H9 (cell line): ENCODE results near the gene MTG1. TPM values are rescaled to one million over a fixed set of nuclear protein-coding genes. Genes with fewer than 3 reads are reported as not detected.

Source experiments
- DNase-seq: peaks from one replicate; pipeline ENCODE4 v3.0.0-alpha.2; 2017
- H2AFZ ChIP-seq: one replicate; pipeline ENCODE4 v1.6.1; 2013; ENCODE audit warnings: mild to moderate bottlenecking, low read length, control low read depth, moderate library complexity
- H2AK5ac ChIP-seq: 2 replicates; pipeline ENCODE4 v1.6.1; 2013; ENCODE audit warnings: low read length, control low read depth, mixed read lengths; ENCODE audit not compliant: insufficient read length
- H2BK120ac ChIP-seq: one replicate; pipeline ENCODE4 v1.6.1; 2013; ENCODE audit warnings: low read depth, mild to moderate bottlenecking, low read length, control low read depth, inconsistent platforms; ENCODE audit not compliant: poor library complexity, severe bottlenecking
- H2BK12ac ChIP-seq: 2 replicates; pipeline ENCODE4 v1.6.1; 2013; ENCODE audit warnings: low read length, control low read depth, mixed read lengths, low read depth; ENCODE audit not compliant: insufficient read length
- H2BK15ac ChIP-seq: 2 replicates; pipeline ENCODE4 v1.6.1; 2013; ENCODE audit warnings: low read depth, low read length, control low read depth
- H2BK20ac ChIP-seq: one replicate; pipeline ENCODE4 v1.6.1; 2013; ENCODE audit warnings: low read depth, mild to moderate bottlenecking, low read length, control low read depth, inconsistent platforms; ENCODE audit not compliant: poor library complexity, severe bottlenecking
- H2BK5ac ChIP-seq: 2 replicates; pipeline ENCODE4 v1.6.1; 2013; ENCODE audit warnings: low read length, control low read depth, mixed read lengths; ENCODE audit not compliant: insufficient read length
- H3K14ac ChIP-seq: 2 replicates; pipeline ENCODE4 v1.6.1; 2013; ENCODE audit warnings: low read length, control low read depth; ENCODE audit not compliant: insufficient read depth
- H3K18ac ChIP-seq: 2 replicates; pipeline ENCODE4 v1.6.1; 2013; ENCODE audit warnings: low read depth, mild to moderate bottlenecking, mixed read lengths, low read length, control low read depth; ENCODE audit not compliant: insufficient read length
- H3K23ac ChIP-seq: 2 replicates; pipeline ENCODE4 v1.6.1; 2013; ENCODE audit warnings: low read length, control low read depth, mixed read lengths, low read depth; ENCODE audit not compliant: insufficient read length
- H3K23me2 ChIP-seq: 2 replicates; pipeline ENCODE4 v1.6.1; 2013; ENCODE audit warnings: low read depth, mild to moderate bottlenecking, mixed read lengths, low read length, control low read depth; ENCODE audit not compliant: insufficient read length, poor library complexity, severe bottlenecking
- H3K27ac ChIP-seq: 2 replicates; pipeline ENCODE4 v1.5.1; 2013; ENCODE audit warnings: low read length, control low read depth, mixed read lengths, low read depth; ENCODE audit not compliant: insufficient read length
- H3K27me3 ChIP-seq: 2 replicates; pipeline ENCODE4 v1.6.1; 2013; ENCODE audit warnings: low read length, control low read depth, inconsistent platforms; ENCODE audit not compliant: insufficient read depth
- H3K4ac ChIP-seq: 2 replicates; pipeline ENCODE4 v1.6.1; 2013; ENCODE audit warnings: low read depth, mild to moderate bottlenecking, control low read depth, inconsistent platforms, low read length, moderate library complexity
- H3K4me1 ChIP-seq: 2 replicates; pipeline ENCODE4 v1.6.1; 2013; ENCODE audit warnings: low read length, control low read depth, inconsistent platforms; ENCODE audit not compliant: insufficient read depth
- H3K4me2 ChIP-seq: 2 replicates; pipeline ENCODE4 v1.6.1; 2013; ENCODE audit warnings: low read length, control low read depth, mixed read lengths; ENCODE audit not compliant: insufficient read length, insufficient read depth
- H3K56ac ChIP-seq: 2 replicates; pipeline ENCODE4 v1.6.1; 2013; ENCODE audit warnings: low read depth, mild to moderate bottlenecking, mixed read lengths, low read length, control low read depth; ENCODE audit not compliant: insufficient read length
- H3K79me1 ChIP-seq: 2 replicates; pipeline ENCODE4 v1.6.1; 2013; ENCODE audit warnings: low read depth, mild to moderate bottlenecking, moderate library complexity, low read length, control low read depth, inconsistent platforms; ENCODE audit not compliant: insufficient read depth, poor library complexity, severe bottlenecking
- H3K79me2 ChIP-seq: 2 replicates; pipeline ENCODE4 v1.6.1; 2013; ENCODE audit warnings: low read length, control low read depth, inconsistent platforms; ENCODE audit not compliant: insufficient read depth
- H3K9ac ChIP-seq: 2 replicates; pipeline ENCODE4 v1.6.1; 2013; ENCODE audit warnings: low read length, control low read depth, mixed read lengths; ENCODE audit not compliant: insufficient read length; ENCODE audit errors: extremely low read depth
- H3K9me3 ChIP-seq: one replicate; pipeline ENCODE4 v1.6.1; 2013; ENCODE audit warnings: low read depth, low read length, inconsistent platforms; ENCODE audit not compliant: control insufficient read depth
- H3T11ph ChIP-seq: one replicate; pipeline ENCODE4 v1.6.1; 2013; ENCODE audit warnings: mild to moderate bottlenecking, low read length, control low read depth, inconsistent platforms
- H4K20me1 ChIP-seq: one replicate; pipeline ENCODE4 v1.6.1; 2013; ENCODE audit not compliant: control insufficient read depth, insufficient read length, insufficient read depth
- H4K5ac ChIP-seq: 2 replicates; pipeline ENCODE4 v1.6.1; 2013; ENCODE audit warnings: low read depth, mild to moderate bottlenecking, mixed read lengths, low read length, control low read depth; ENCODE audit not compliant: insufficient read length
- H4K8ac ChIP-seq: replicated peaks from 2 replicates; pipeline ENCODE4 v1.6.1; 2013; ENCODE audit warnings: low read length, control low read depth, mixed read lengths, low read depth; ENCODE audit not compliant: insufficient read length
- H4K91ac ChIP-seq: 2 replicates; pipeline ENCODE4 v1.6.1; 2013; ENCODE audit warnings: low read depth, mild to moderate bottlenecking, moderate library complexity, mixed read lengths, low read length, control low read depth; ENCODE audit not compliant: insufficient read length
- H3K27ac Mint-ChIP-seq, 3 experiments: 2 replicates in 2 of 3; 3 replicates in 1 of 3; pipeline ENCODE4 v1.8.0; 2020 to 2021; ENCODE audit warnings: mixed read lengths in 3 of 3, mild to moderate bottlenecking in 1 of 3, moderate library complexity in 1 of 3
- H3K27me3 Mint-ChIP-seq: 2 replicates; pipeline ENCODE4 v1.8.0; 2021; ENCODE audit warnings: low read depth, mild to moderate bottlenecking, moderate library complexity, mixed read lengths
- H3K36me3 Mint-ChIP-seq, 3 experiments: 2 replicates in 2 of 3; 3 replicates in 1 of 3; pipeline ENCODE4 v1.8.0; 2020 to 2021; ENCODE audit warnings: low read depth in 3 of 3, mixed read lengths in 3 of 3; ENCODE audit not compliant: insufficient read depth in 1 of 3
- H3K4me1 Mint-ChIP-seq, 2 experiments: 2 replicates each; pipeline ENCODE4 v1.8.0; 2020; ENCODE audit warnings: mixed read lengths in 2 of 2
- H3K4me3 Mint-ChIP-seq, 2 experiments: 2 replicates in 1 of 2; 3 replicates in 1 of 2; pipeline ENCODE4 v1.8.0; 2020 to 2021; ENCODE audit warnings: mild to moderate bottlenecking in 2 of 2, mixed read lengths in 2 of 2, moderate library complexity in 1 of 2
- H3K9me3 Mint-ChIP-seq, 2 experiments: 2 replicates in 1 of 2; 3 replicates in 1 of 2; pipeline ENCODE4 v1.8.0; 2020; ENCODE audit warnings: mild to moderate bottlenecking in 2 of 2, mixed read lengths in 2 of 2, moderate library complexity in 1 of 2
- CTCF ChIP-seq: fragments of 200-600 bp; sonication (generic); conservative IDR thresholded peaks from 3 replicates; pipeline ENCODE4 v1.8.0; 2021; ENCODE audit warnings: antibody characterized with exemption, mild to moderate bottlenecking
- WGBS: extraction: QIAGEN DNeasy Blood & Tissue Kit; methylation state at CpG from one replicate; pipeline ENCODE4 v1.1.7; 2013; ENCODE audit warnings: missing lambda C conversion rate, low lambda C conversion rate, mixed read lengths; ENCODE audit not compliant: insufficient read length; ENCODE audit errors: extremely low coverage; 5-methylcytosine and 5-hydroxymethylcytosine counted together
- total RNA-seq: library from RNA; stranded (reverse); gene quantifications from 2 replicates; pipeline ENCODE4 v1.2.1, GENCODE V29; 2021

Gene MTG1
- total RNA-seq, 1 experiment from 2014 or later = 65.3 TPM

GRCh38 chr10:133347710-133348517 lies 46.0 kb upstream of the MTG1 start:
- Histone ChIP-seq H3K56ac (no peak overlapping the region), H2BK5ac (no peak overlapping the region), H3K79me1 (no peaks in the 10 kb centered on the region), H3K27me3 (no peaks in the 10 kb centered on the region; the same call in 1 of the 2 replicates), H4K91ac (no peak overlapping the region), H3K18ac (no peak overlapping the region), H3K23me2 (no peaks in the 10 kb centered on the region), H3K9ac (no peak overlapping the region), H3K9me3 (no peaks in the 10 kb centered on the region), H3K79me2 (no peaks in the 10 kb centered on the region), H4K5ac (no peak overlapping the region), H2BK12ac (no peak overlapping the region), H2BK20ac (no peak overlapping the region), H2AFZ (no peak overlapping the region), H2AK5ac (no peak overlapping the region), H3T11ph (no peak overlapping the region), H4K20me1 (no peaks in the 10 kb centered on the region), H3K4me1 (peaks cover 2% of the 10 kb centered on the region; the same call in 1 of the 2 replicates), H3K4me2 (no peak overlapping the region), H3K4ac (no peak overlapping the region), H3K23ac (no peak overlapping the region), H3K14ac (no peak overlapping the region), H3K27ac (no peak overlapping the region), H2BK15ac (no peak overlapping the region), H4K8ac (no peak overlapping the region), H2BK120ac (no peak overlapping the region)
- H3K36me3 Mint-ChIP-seq = no peaks in the 10 kb centered on the region; a peak in 1 of 7 replicates
- H3K4me1 Mint-ChIP-seq = peaks cover 11 to 35% of the 10 kb centered on the region in 2 experiments
- no peak overlapping the region for H3K27ac Mint-ChIP-seq
- H3K4me3 Mint-ChIP-seq = no peak overlapping the region
- no peak for TF ChIP-seq CTCF
- no peak for DNase-seq
- no peaks in the 10 kb centered on the region; a peak in 1 of 5 replicates for H3K9me3 Mint-ChIP-seq
- peaks cover 25% of the 10 kb centered on the region for H3K27me3 Mint-ChIP-seq
- whole genome bisulfite sequencing = no CpG with 5 or more reads among the region's 16 CpGs
